ENCODE results near the gene RNU6-1. TPM values are rescaled to one million over a fixed set of nuclear protein-coding genes. Genes with fewer than 3 reads are reported as not detected.
A peak's percentile ranks its signal among the peaks of the same experiment; 100 is the strongest.

The RNU6-1 gene
- polyA plus RNA-seq, 10 donors, result not detected

- DNase-seq, result peak in 1 of 3 donors; percentile 80
Observed at GRCh38 chr15:67833710-67834511, 5.9 kb downstream of the RNU6-1 start.

GRCh38 chr15:67832897-67833709 is 6.7 kb downstream of the RNU6-1 start:
- no peak for DNase-seq

DNA sequence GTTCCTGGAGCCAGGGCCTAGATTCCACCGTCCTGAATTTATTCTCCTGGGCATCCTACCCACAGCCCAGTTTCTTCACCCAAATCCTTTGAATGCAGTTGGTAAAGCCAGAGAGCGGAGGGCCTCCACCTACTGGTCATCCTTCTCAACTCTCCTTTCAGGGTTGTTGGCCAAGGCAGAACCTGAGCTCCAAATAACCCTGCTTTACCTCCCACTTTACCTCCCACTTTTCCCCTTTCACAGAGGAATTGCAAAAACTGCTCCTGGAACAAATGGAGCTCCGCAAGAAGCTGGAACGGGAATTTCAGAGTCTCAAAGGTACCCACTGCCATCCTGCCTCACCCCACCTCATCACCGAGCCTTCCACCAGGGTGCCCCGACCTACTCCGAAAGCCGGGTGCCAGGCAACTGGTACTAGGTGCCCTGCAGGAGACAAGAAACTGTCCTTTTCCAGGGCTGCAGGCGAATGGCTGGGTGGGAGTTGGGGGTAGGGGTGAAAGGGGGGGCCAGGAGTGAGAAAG is 7.8 kb downstream of the RNU6-1 start:
- no peak for DNase-seq

DNA sequence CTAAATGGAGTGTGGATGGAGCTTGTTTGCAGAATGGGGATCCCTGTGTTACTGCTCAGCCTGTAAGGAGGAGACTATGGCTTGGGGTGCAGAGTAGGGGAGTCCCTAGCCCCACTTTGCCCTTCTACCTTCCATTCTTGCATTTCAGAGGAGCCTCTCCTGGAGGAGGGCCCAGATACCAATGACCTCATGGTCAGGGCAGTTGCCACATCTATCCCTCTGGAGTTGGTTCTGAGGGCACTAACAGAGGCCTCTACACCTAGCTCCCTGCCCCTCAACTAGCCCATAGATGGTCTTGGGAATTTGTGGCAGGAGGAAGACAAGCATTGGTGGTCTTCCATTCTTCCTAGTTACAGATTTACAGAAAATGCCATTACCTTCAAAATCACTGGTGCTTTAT is 8.5 kb downstream of the RNU6-1 start:
- DNase-seq, result no peak

- no peak for DNase-seq
Observed at GRCh38 chr15:67829647-67830504, 10.0 kb downstream of the RNU6-1 start.

DNA sequence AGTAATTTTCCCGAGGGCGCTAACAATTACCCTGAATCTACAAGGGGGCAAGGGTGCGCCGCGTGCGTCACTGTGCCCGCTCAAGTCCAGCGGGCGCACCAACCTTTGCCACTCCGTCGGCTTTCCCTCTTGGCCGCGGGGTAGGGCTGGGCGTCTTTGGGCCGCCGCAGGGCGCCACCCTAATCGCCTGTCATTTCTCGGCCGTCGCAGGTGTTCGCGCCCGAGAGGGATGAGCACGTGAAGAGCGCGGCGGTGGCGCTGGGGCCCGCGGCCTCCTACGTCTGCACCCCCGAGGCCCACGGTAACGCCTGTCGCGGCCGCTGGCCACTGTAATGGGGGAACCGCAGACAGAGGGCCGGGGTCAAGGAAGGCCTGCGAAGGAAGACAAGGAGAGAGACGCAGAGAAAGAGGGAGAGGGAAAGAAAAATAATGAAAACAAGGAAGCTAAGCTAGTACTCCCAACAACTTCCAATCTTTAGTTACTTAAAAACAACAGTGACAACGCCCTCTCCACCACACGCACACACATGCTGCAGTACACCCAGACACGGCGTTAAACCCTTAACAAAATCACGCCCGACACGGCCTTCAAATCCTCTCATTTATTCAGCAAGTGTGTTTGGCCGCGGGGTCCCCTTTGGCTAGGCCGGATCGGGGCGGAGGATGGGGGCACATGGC is 10.7 kb downstream of the RNU6-1 start:
- no peak for DNase-seq

DNA sequence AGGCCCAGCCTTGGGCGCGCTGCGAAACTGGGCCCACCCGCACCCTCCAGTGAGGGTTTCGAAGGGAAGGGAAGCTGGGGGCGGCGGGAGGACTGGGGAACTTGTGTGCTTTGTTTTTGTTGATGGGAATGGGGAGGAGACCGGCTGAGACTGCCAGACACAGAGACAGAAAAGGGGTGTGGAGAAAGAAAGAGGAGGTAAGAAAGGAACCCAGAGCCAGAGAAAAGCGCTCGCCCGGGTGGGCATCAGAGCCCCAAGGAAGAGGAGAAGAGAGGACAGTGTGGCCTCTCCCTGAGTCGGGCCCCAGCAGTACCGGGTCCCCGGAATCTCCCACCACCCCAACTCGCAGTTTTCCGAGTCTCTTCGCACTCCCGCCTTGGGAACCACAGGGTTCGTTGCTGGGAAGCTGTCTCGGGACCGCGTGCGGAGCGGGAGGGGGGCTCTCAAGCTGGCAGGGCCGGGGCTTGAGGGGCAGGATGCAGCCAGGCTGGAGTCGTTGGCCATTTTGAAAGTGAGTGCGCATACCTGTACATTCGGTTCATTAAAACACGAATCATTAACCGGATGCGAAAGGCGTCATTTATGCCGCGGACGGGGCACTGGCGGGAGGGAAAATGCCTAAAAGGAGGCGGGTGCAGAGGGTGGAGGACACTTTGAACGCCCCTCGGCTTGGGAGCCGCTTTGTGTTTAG is 11.4 kb downstream of the RNU6-1 start:
- DNase-seq, result no peak

- DNase-seq, result no peak
Observed at GRCh38 chr15:67827562-67828277, 12.1 kb downstream of the RNU6-1 start.

DNA sequence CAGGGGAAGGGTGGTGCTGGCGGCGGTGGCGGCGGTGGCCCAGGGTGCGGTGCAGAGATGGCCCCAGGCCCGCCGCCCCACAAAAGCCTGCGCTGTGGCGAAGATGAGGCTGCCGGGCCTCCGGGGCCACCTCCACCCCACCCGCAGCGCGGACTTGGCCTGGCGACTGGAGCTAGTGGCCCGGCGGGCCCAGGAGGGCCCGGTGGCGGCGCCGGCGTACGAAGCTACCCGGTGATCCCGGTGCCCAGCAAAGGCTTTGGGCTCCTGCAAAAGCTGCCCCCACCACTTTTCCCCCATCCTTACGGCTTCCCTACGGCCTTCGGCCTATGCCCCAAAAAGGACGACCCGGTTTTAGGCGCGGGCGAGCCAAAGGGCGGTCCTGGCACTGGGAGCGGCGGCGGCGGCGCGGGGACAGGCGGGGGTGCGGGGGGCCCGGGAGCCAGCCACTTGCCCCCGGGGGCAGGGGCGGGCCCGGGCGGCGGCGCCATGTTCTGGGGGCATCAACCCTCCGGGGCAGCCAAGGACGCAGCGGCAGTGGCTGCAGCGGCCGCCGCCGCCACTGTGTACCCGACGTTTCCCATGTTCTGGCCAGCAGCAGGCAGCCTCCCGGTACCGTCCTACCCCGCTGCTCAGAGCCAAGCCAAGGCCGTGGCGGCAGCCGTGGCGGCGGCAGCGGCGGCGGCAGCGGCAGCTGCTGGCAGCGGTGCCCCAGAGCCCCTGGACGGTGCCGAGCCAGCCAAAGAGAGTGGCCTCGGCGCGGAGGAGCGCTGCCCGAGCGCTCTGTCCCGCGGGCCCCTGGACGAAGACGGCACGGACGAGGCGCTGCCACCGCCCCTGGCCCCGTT is 12.9 kb downstream of the RNU6-1 start:
- DNase-seq, result no peak

- DNase-seq, result no peak
Observed at GRCh38 chr15:67825881-67826716, 13.7 kb downstream of the RNU6-1 start.

DNA sequence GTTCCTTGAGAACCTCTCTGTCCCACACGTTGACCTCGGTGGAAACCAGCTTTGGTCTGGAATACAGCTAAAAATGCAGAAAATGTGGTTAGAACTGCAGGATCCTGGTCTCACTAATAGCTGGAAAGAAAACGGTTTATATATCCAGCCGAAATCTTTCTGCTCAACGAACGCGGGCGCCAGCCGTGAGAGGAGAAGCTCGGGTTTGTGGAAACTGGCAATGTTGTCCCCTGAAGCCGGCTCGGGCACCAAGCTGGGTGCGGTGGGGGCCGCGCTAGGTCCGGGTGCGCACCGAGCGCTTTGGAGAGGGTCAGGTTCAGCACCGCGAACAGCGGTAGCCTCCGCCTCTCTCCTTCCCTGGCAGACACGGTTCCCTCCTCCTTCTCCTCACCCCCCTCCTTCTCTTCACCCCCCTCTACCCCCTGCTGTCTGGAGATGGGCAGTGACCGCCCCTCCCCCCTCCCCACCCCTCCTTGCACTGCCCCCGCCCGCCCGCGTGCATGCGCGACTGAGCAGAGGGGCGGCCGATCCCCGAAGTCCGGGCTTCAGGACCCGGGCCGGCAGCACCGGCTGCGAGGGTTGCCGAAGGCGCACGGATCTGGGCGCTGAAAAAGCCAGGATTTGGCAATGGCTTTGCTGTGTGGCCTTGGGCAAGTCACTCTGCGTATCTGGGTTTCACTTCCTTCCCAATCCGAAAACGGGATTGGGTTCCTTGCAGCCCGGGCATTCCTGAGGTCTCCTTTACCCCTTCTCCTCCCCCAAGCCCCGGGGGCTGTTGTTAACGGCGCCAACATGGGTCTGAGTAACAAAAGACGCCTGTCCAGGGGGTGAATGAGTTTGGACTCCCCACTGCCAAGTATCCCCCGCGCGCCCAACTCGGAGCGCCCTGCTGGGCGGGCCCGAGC is 14.6 kb downstream of the RNU6-1 start, which contains the start of gene SKOR1:
Gene SKOR1, plus strand, starts transcription at position 534 of the 905 bp plus-strand sequence. Its CDS starts 94 bp downstream, at position 628.
- DNase-seq, result peak in 1 of 3 donors; percentile 62

GRCh38 chr15:67824197-67824968 is 15.5 kb downstream of the RNU6-1 start:
- DNase-seq, result no peak

DNA sequence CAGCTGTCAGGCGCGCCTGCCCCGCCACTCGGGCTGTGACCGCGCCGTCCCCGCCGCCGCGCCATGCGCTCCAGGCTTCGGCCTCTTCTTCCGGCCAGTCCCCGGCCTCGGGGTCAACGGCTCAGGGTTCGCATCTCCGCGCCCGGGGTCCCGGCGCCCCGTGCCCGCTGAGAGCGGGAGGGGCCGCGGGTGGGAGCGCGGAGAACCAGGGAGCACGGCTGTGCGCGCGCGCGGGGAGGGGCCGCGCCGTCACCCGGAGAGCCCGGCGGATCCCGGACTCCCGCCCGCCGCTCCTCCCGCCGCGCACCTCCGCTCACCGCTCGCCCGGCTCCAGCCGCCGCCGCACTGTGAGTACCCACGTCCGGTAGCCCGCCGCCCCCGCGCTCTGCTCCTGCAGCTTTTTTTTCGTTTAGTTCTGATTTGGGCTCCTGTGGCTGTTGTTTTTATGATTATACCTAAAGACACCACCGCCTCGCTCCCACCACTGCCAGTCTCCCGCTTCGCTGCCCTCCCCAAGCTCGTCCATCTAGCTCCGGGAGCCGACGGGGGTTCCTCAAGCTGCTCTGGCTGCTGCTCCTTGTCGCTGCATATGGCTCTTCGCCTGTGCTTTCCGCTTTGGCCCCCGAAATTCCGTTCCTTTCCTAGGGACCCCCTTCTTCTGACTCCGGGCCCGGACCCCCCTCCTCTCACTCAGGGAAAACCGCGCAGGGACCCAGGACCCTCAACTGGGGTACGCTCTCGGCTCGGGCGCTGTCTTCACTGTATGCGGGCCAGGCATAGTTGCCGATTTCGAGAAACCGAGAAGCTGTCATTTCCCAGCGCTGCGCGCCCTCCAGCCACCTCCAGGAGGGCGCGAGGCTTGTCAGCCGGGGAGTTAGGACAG is 16.3 kb downstream of the RNU6-1 start:
- no peak for DNase-seq

DNA sequence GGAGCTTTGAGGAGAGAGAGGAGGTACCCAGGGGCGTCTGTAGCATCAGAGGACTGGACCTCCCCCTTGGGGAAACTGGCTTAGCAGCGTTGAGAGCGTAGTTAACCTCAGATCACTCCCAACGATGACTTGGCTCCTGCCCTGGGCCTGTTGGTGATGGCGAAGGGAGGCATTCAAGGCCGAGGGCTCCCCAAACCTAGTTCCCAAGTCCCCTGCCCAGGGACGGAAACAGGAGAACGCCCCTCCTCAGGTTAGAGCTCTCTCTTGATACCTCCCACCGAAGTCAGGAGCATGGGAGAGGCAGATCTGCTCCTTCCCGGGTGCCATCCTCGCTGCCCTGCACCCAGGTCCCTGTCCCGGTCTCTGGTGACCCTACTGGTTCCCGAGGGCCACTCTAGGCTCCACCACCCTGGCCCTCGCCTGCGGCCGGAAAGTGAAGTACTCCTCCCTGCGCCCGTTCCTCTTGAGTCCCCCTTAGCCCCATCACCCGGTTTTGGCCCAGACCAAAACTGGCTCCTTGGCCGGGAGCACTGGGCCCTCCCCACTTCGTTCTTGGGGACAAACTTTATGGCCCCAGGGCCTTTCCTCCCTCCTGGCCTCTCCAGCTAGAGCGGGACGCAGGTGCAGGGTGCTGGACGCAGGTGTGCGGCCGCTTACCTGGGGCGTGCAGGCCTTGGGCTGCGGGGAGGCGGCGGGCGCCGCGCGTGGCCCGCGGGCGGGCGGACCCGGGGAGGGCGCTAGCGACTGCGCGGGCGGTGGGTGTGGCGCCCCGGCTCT is 17.1 kb downstream of the RNU6-1 start:
- DNase-seq, result no peak

All from muscle of back (tissue), 11 donors.